Spleen (tissue), 11 donors: Measurements from ENCODE around the gene BARX1. TPM values are rescaled to one million over a fixed set of nuclear protein-coding genes. Genes with fewer than 3 reads are reported as not detected.
A peak's percentile ranks its signal among the peaks of the same experiment; 100 is the strongest.

Experiments used
- DNase-seq: peaks from one replicate; pipeline ENCODE4 v3.0.0-alpha.2; 2020
- H3K27ac ChIP-seq, 8 donors: fragments of 200-600 bp; sonication (generic) in 7 of 8; 1 replicate in 4 of 8; 2 replicates in 4 of 8; pipeline versions ENCODE4 v1.5.0 to v1.8.0; 2016 to 2021; ENCODE audit warnings: inconsistent platforms in 4 of 8, mild to moderate bottlenecking in 4 of 8, moderate library complexity in 1 of 8
- H3K27me3 ChIP-seq, 7 donors: fragments of 200-600 bp; sonication (generic) in 6 of 7; replicated peaks in 1 of 7; 1 replicate in 4 of 7; 2 replicates in 3 of 7; pipeline versions ENCODE4 v1.5.0 to v1.8.0; 2016 to 2021; ENCODE audit warnings: inconsistent platforms in 3 of 7, mild to moderate bottlenecking in 1 of 7
- H3K36me3 ChIP-seq, 6 donors: fragments of 200-600 bp; sonication (generic) in 5 of 6; 1 replicate in 4 of 6; 2 replicates in 2 of 6; pipeline versions ENCODE4 v1.5.0 to v1.8.0; 2016 to 2021; ENCODE audit warnings: inconsistent platforms in 2 of 6
- H3K4me1 ChIP-seq, 6 donors: fragments of 200-600 bp; sonication (generic) in 5 of 6; 1 replicate in 3 of 6; 2 replicates in 3 of 6; pipeline versions ENCODE4 v1.5.0 to v1.8.0; 2016 to 2021; ENCODE audit warnings: inconsistent platforms in 3 of 6
- H3K4me3 ChIP-seq, 8 donors: fragments of 200-600 bp; sonication (generic) in 7 of 8; 1 replicate in 4 of 8; 2 replicates in 4 of 8; pipeline versions ENCODE4 v1.5.0 to v1.8.0; 2016 to 2021; ENCODE audit warnings: inconsistent platforms in 4 of 8, mild to moderate bottlenecking in 4 of 8, moderate library complexity in 2 of 8
- H3K9me3 ChIP-seq, 8 donors: fragments of 200-600 bp; sonication (generic) in 7 of 8; 1 replicate in 4 of 8; 2 replicates in 4 of 8; pipeline versions ENCODE4 v1.5.0 to v1.8.0; 2016 to 2021; ENCODE audit warnings: inconsistent platforms in 4 of 8
- POLR2A ChIP-seq, 3 donors: fragments of 450-650 bp; IDR thresholded peaks; one replicate each; pipeline ENCODE4 v1.5.1; 2017; ENCODE audit warnings: antibody characterized with exemption in 3 of 3, mild to moderate bottlenecking in 1 of 3
- POLR2AphosphoS5 ChIP-seq, 3 donors: sonication (generic); formaldehyde crosslinking; IDR thresholded peaks; one replicate each; pipeline ENCODE4 v1.5.1; 2017; ENCODE audit warnings: antibody characterized with exemption in 3 of 3
- WGBS, 5 donors: extraction: QIAGEN DNeasy Blood & Tissue Kit in 3 of 5; methylation state at CpG; one replicate each; pipeline versions ENCODE4 v1.1.5 to v1.1.7; 2013 to 2018; 5-methylcytosine and 5-hydroxymethylcytosine counted together
- intact Hi-C: fragments of 100-400 bp; cut with DNase I; formaldehyde crosslinking; loops from one replicate; pipeline ENCODE4 v1.15.0; 2023; ENCODE audit warnings: low total_unique reads
- polyA plus RNA-seq, 3 donors: library from polyadenylated mRNA; stranded (reverse); fragments of 200-250 nt; gene quantifications; one replicate each; pipeline ENCODE4 v1.2.1, GENCODE V29; 2013
- total RNA-seq, 7 donors: library from RNA; depleted of rRNA in 3 of 7; stranded (reverse); fragments of >200 nt in 3 of 7; fragmentation: NEBNext Ultra II Directional in 4 of 7; extraction: Animal tissue kit (Norgen Biotek cat#: 25700) in 4 of 7; gene quantifications; one replicate each; pipeline versions ENCODE4 v1.1.0 to v1.2.1, GENCODE V29; 2016 to 2021
- TF ChIP-seq, protein P1 (sequence below), 11 experiments: fragments of 200-600 bp in 7 of 11; fragments of 450-650 bp in 4 of 11; sonication (generic) in 4 of 11; IDR thresholded peaks in 8 of 11; conservative IDR thresholded peaks in 3 of 11; 1 replicate in 7 of 11; 2 replicates in 4 of 11; pipeline versions ENCODE4 v1.4.0 to v1.8.0; 2016 to 2021; ENCODE audit warnings: antibody characterized with exemption in 11 of 11, inconsistent platforms in 4 of 11, mild to moderate bottlenecking in 1 of 11
- donor health status: healthy with polysubstance abuse.
- donor health status: DM: no; HTN: no; CAD: no; lungs with moderate emphysema.
- donor health status: DM: no; HTN: no; CAD: no.
- donor health status: Bipolar disorder and iron deficiency.
- donor health status: healthy.
- donor health status: DM: no; HTN: no; CAD: no.
- donor health status: DM: yes; HTN: yes; CAD: no.

BARX1 gene
- total and polyA plus RNA-seq, 10 donors: 0.07 to 0.21 TPM; not detected in 8

GRCh38 chr9:93907551-93908199, 47.5 kb downstream of the BARX1 start:
- peak; percentile 57 for DNase-seq
- peaks cover 0 to 58% (median 12%) of the 10 kb centered on the region in 7 donors for H3K27me3 ChIP-seq
- 77 to 94% (median 91%) methylated on average over 5 of the region's 5 CpGs for WGBS, 5 donors

GRCh38 chr9:93906195-93906880, 48.8 kb downstream of the BARX1 start:
- DNase-seq: peak; percentile 30
- Histone ChIP-seq H3K27me3 (peaks cover 0 to 47% (median 12%) of the 10 kb centered on the region in 7 donors), H3K4me1 (no peaks in the 10 kb centered on the region), H3K27ac (no peak overlapping the region), H3K4me3 (no peak overlapping the region), H3K36me3 (no peaks in the 10 kb centered on the region), H3K9me3 (no peaks in the 10 kb centered on the region)
- 69 to 77% (median 71%) methylated on average over 10 of the region's 10 CpGs for WGBS, 5 donors
- TF ChIP-seq POLR2A (IDR thresholded peaks at IDR 0.05): no peak
- TF ChIP-seq POLR2AphosphoS5 (IDR thresholded peaks at IDR 0.05): no peak
- TF ChIP-seq, protein P1, sequence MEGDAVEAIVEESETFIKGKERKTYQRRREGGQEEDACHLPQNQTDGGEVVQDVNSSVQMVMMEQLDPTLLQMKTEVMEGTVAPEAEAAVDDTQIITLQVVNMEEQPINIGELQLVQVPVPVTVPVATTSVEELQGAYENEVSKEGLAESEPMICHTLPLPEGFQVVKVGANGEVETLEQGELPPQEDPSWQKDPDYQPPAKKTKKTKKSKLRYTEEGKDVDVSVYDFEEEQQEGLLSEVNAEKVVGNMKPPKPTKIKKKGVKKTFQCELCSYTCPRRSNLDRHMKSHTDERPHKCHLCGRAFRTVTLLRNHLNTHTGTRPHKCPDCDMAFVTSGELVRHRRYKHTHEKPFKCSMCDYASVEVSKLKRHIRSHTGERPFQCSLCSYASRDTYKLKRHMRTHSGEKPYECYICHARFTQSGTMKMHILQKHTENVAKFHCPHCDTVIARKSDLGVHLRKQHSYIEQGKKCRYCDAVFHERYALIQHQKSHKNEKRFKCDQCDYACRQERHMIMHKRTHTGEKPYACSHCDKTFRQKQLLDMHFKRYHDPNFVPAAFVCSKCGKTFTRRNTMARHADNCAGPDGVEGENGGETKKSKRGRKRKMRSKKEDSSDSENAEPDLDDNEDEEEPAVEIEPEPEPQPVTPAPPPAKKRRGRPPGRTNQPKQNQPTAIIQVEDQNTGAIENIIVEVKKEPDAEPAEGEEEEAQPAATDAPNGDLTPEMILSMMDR (IDR thresholded peaks at IDR 0.05 in 8 of 11, conservative IDR thresholded peaks at IDR 0.05 in 3 of 11): no peak
- intact Hi-C loops: no loop called here

More at GRCh38 chr9:93907551-93908199, 47.5 kb downstream of the BARX1 start:
- H3K36me3 ChIP-seq: no peaks in the 10 kb centered on the region
- no peak overlapping the region for H3K27ac ChIP-seq
- intact Hi-C loops: no loop called here
- H3K9me3 ChIP-seq: no peaks in the 10 kb centered on the region
- TF ChIP-seq, protein P1 (IDR thresholded peaks at IDR 0.05 in 8 of 11, conservative IDR thresholded peaks at IDR 0.05 in 3 of 11): no peak
- no peak for TF ChIP-seq POLR2AphosphoS5 (IDR thresholded peaks at IDR 0.05)
- TF ChIP-seq POLR2A (IDR thresholded peaks at IDR 0.05): no peak
- H3K4me3 ChIP-seq: no peak overlapping the region
- no peaks in the 10 kb centered on the region for H3K4me1 ChIP-seq

DNA sequence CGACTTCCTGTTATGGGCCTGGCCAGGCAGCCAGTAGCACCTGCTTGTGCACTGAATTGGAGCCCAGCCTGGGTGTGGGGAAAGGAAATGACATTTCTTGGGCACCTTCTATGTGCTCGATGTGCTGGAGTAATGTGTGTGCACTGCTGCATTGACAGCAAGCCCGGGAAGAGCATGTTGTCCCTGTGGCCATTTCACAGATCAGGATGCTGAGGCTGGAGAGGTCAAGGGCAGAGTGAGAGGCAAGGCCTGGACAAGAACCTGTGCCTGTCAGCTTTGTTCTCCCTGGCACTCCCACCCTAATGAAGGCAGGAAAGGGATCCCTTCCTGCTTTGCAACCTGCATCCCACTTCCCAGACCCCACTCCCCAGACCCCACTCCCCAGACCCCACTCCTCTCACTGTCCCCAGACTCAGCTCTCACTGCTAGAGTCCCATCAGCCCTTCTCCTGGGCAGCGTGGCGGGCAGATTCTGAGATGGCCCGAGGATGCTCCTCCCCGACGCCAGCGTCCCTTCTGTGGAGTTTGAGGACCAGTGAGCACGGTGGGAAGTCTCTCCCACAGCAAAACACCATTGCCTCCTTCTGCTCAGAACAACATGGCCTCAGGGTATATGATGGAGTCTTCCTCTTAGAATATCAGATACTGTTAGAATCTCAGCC, 49.6 kb downstream of the BARX1 start:
- TF ChIP-seq, protein P1 (IDR thresholded peaks at IDR 0.05 in 8 of 11, conservative IDR thresholded peaks at IDR 0.05 in 3 of 11): no peak
- TF ChIP-seq POLR2A (IDR thresholded peaks at IDR 0.05) (no peak), POLR2AphosphoS5 (IDR thresholded peaks at IDR 0.05) (no peak)
- Histone ChIP-seq H3K9me3 (no peaks in the 10 kb centered on the region), H3K27me3 (peaks cover 0 to 40% (median 12%) of the 10 kb centered on the region in 7 donors), H3K4me1 (no peaks in the 10 kb centered on the region), H3K4me3 (no peak overlapping the region), H3K27ac (no peak overlapping the region), H3K36me3 (no peaks in the 10 kb centered on the region)
- intact Hi-C loops: no loop called here
- 84 to 90% (median 86%) methylated on average over 9 to 10 of the region's 10 CpGs for WGBS, 5 donors
- DNase-seq: peak; percentile 54
